Fibroblast of lung (primary cell): Measurements from ENCODE around the gene FHIT.

Experiments used
- CTCF ChIP-seq, 2 donors: IDR thresholded peaks in 1 of 2; conservative IDR thresholded peaks in 1 of 2; 1 replicate in 1 of 2; 2 replicates in 1 of 2; pipeline ENCODE4 v1.5.1; 2011 to 2012; ENCODE audit warnings: low read length in 2 of 2, control low read depth in 1 of 2, inconsistent platforms in 1 of 2, low read depth in 1 of 2, mild to moderate bottlenecking in 1 of 2
- EZH2 ChIP-seq: IDR thresholded peaks from 2 replicates; pipeline ENCODE4 v1.5.1; 2012; ENCODE audit warnings: low read length, control low read depth, mild to moderate bottlenecking; ENCODE audit errors: missing control alignments

GRCh38 chr3:60588806-60589205, 662.4 kb downstream of the FHIT start:
- TF ChIP-seq CTCF (conservative IDR thresholded peaks at IDR 0.05 in 1 of 2, IDR thresholded peaks at IDR 0.05 in 1 of 2; ENCODE audit: low read depth in 1 of 2, low read length in 2 of 2) (no peak), EZH2 (no peak)
